Endometrial microvascular endothelial cells (primary cell): ENCODE results near the gene KRT36. TPM values are rescaled to one million over a fixed set of nuclear protein-coding genes. Genes with fewer than 3 reads are reported as not detected.

Experiments
- in situ Hi-C: cut with HindIII; loops from 2 replicates; pipeline ENCODE4 v1.10.0; 2017; ENCODE audit warnings: low sequenced_read_pairs, low pct_unique_long_range_greater_than_20kb; ENCODE audit errors: inconsistent ontology term
- total RNA-seq: library from RNA; depleted of rRNA; stranded (reverse); fragments of >200 nt; gene quantifications from one replicate; pipeline ENCODE4 v1.2.3, GENCODE V29; 2015; ENCODE audit errors: inconsistent ontology term

Gene KRT36
- total RNA-seq, 1 donor from 2014 or later: not detected

- in situ Hi-C loops: no loop called here
Observed at GRCh38 chr17:41523225-41523593, 33.5 kb upstream of the KRT36 start.

GRCh38 chr17:41522301-41523224 is 32.9 kb upstream of the KRT36 start:
- in situ Hi-C loops: no loop called here

GRCh38 chr17:41521574-41522261 is 32.0 kb upstream of the KRT36 start:
- in situ Hi-C loops: no loop called here

GRCh38 chr17:41520821-41521521 is 31.3 kb upstream of the KRT36 start:
- in situ Hi-C loops: no loop called here

GRCh38 chr17:41519501-41520224 is 30.0 kb upstream of the KRT36 start:
- in situ Hi-C loops: no loop called here

GRCh38 chr17:41518789-41519449 is 29.2 kb upstream of the KRT36 start, which contains the start of gene KRT15:
KRT15 (minus strand) TSS chr17:41518890; CDS start chr17:41518827, 63 bp downstream.
- in situ Hi-C loops: no loop called here

- in situ Hi-C loops: no loop called here
Observed at GRCh38 chr17:41518031-41518430, 28.3 kb upstream of the KRT36 start.

GRCh38 chr17:41516830-41517283 is 27.1 kb upstream of the KRT36 start:
- in situ Hi-C loops: no loop called here

- in situ Hi-C loops: no loop called here
Observed at GRCh38 chr17:41516147-41516829, 26.6 kb upstream of the KRT36 start.

- in situ Hi-C loops: no loop called here
Observed at GRCh38 chr17:41513168-41513547, 23.4 kb upstream of the KRT36 start.

- in situ Hi-C loops: no loop called here
Observed at GRCh38 chr17:41512546-41513167, 22.9 kb upstream of the KRT36 start.

GRCh38 chr17:41511716-41512115 is 22.0 kb upstream of the KRT36 start:
- in situ Hi-C loops: no loop called here

GRCh38 chr17:41511116-41511515 is 21.4 kb upstream of the KRT36 start:
- in situ Hi-C loops: no loop called here

- in situ Hi-C loops: no loop called here
Observed at GRCh38 chr17:41510251-41511065, 20.7 kb upstream of the KRT36 start.

- in situ Hi-C loops: no loop called here
Observed at GRCh38 chr17:41507315-41507880, 17.7 kb upstream of the KRT36 start.
